ENCODE measurements around the gene MXRA7. TPM values are rescaled to one million over a fixed set of nuclear protein-coding genes. Genes with fewer than 3 reads are reported as not detected.
"Not testable (repeated sequence)": the region's sequence is repeated elsewhere in the genome, so short reads cannot be mapped to it uniquely, and the experiment has no call there.

Gene MXRA7
- total RNA-seq, 4 donors from 2014 or later = 362 to 576 (median 421) TPM

GRCh38 chr17:76701471-76701967 lies 9.2 kb downstream of the MXRA7 start:
- H3K36me3 ChIP-seq = no peaks in the 10 kb centered on the region
- H3K4me3 ChIP-seq (replicated peaks in 1 of 3) = no peak overlapping the region
- no peak for DNase-seq
- peak overlapping the region; percentile 61 to 78 (median 77) for H3K27ac ChIP-seq
- intact Hi-C loops (cut with DNase I) = no loop called here
- 42 to 52% methylated on average over 11 of the region's 11 CpGs for WGBS, 2 donors
- H3K9me3 ChIP-seq = no peaks in the 10 kb centered on the region
- TF ChIP-seq CTCF (IDR thresholded peaks at IDR 0.05) = no peak
- H3K4me1 ChIP-seq = peaks cover 53 to 73% of the 10 kb centered on the region in 2 donors
- no peaks in the 10 kb centered on the region for H3K27me3 ChIP-seq

- Histone ChIP-seq H3K27me3 (no peaks in the 10 kb centered on the region), H3K27ac (peak overlapping the region; percentile 61 to 78 (median 77)), H3K4me3 (replicated peaks in 1 of 3) (peak overlapping the region in 1 of 3 donors; percentile 5), H3K36me3 (no peaks in the 10 kb centered on the region), H3K9me3 (no peaks in the 10 kb centered on the region), H3K4me1 (peaks cover 53 to 79% of the 10 kb centered on the region in 2 donors)
- DNase-seq = peak; percentile 75
- intact Hi-C loops (cut with DNase I) = no loop called here
- TF ChIP-seq CTCF (IDR thresholded peaks at IDR 0.05) (no peak), POLR2A (IDR thresholded peaks at IDR 0.05) (peak in 1 of 2 donors; percentile 25)
- 36 to 48% methylated on average over 31 to 33 of the region's 33 CpGs for WGBS, 2 donors
Observed at GRCh38 chr17:76700617-76701470, 9.9 kb downstream of the MXRA7 start.

GRCh38 chr17:76700270-76700616 lies 10.5 kb downstream of the MXRA7 start:
- TF ChIP-seq CTCF (IDR thresholded peaks at IDR 0.05) = no peak
- no peak for TF ChIP-seq POLR2A (IDR thresholded peaks at IDR 0.05)
- H3K4me1 ChIP-seq = peaks cover 59 to 85% of the 10 kb centered on the region in 2 donors
- no peak for DNase-seq
- H3K4me3 ChIP-seq (replicated peaks in 1 of 3) = peak overlapping the region in 1 of 3 donors; percentile 5
- H3K36me3 ChIP-seq = no peaks in the 10 kb centered on the region
- H3K27ac ChIP-seq = peak overlapping the region; percentile 61 to 78 (median 77)
- H3K27me3 ChIP-seq = no peaks in the 10 kb centered on the region
- no peaks in the 10 kb centered on the region for H3K9me3 ChIP-seq
- intact Hi-C loops (cut with DNase I) = no loop called here
- WGBS, 2 donors = 59 to 61% methylated on average over 8 of the region's 8 CpGs

DNA sequence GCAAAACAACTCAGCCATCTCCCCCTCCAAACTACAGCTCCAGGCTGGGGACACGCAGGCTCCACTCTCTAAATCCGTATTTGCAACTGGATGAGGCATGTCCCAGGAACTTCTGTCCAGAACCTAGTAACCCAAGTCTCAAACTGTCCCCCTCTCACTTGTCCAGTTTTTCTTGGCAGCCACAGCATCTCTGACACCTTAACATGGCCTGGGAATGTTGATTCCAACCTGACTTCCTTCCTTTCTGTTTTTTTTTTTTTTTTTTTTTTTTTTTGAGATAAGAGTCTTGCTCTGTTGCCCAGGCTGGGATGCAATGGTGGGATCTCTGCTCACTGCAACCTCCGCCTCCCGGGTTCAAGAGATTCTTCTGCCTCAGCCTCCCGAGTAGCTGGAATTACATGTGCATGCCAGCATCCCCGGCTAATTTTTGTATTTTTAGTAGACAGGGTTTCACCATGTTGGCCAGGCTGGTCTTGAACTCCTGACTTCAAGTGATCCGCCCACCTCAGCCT lies 12.2 kb downstream of the MXRA7 start:
- WGBS, 2 donors = 82 to 92% methylated on average over 7 of the region's 7 CpGs
- H3K27me3 ChIP-seq; H3K4me3 ChIP-seq (replicated peaks in 1 of 3); H3K9me3 ChIP-seq; intact Hi-C loops (cut with DNase I); DNase-seq; H3K36me3 ChIP-seq: not testable (repeated sequence)
- H3K4me1 ChIP-seq = peaks cover 64 to 95% of the 10 kb centered on the region in 2 donors
- H3K27ac ChIP-seq = peak overlapping the region; percentile 49 to 87 (median 78)

DNA sequence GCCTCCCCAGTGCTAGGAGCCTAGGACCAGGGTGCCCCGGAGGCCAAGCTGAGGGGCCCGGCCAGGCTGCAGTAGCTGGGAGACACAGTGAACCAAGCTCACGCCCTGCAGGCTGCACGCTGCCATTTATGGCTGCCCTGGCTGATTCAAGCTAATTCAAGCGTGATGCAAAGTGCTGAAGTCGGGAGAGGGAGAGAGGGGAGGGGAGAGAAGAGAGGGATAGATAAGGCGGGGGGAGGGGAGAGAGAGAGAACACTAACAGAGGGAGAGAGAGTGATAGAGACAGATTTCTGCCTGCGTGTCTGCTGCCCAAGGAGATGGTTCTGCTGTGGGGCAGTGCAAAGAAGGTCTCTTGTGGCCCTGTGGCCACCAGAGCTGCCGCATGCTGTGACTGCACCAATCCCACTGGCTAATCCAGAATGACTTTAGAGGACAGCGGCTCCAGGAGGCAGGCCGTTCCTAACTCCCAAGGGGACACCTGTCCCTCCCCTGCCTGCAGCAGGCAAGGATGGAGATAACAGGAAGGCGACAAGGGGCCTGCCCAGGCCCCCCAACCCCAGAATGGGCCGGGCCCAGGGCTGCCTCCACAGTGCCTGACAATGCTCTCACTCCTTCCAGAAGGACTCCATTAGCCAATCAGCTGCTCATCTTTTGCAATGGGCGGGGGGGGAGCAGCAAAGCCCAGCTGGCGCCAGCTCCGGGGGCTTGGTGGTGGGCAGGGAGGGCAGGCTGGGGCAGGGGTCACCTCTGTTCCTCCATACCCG lies 12.9 kb downstream of the MXRA7 start:
- TF ChIP-seq CTCF (IDR thresholded peaks at IDR 0.05) (no peak), POLR2A (IDR thresholded peaks at IDR 0.05) (peak in 1 of 2 donors; percentile 44)
- Histone ChIP-seq H3K27ac (peak overlapping the region; percentile 49 to 87 (median 74)), H3K27me3 (no peaks in the 10 kb centered on the region), H3K36me3 (no peaks in the 10 kb centered on the region), H3K9me3 (no peaks in the 10 kb centered on the region), H3K4me3 (replicated peaks in 1 of 3) (no peak overlapping the region), H3K4me1 (peaks cover 59 to 94% of the 10 kb centered on the region in 2 donors)
- WGBS, 2 donors = 43 to 49% methylated on average over 15 to 17 of the region's 17 CpGs
- DNase-seq = peak; percentile 61 to 64
- intact Hi-C loops (cut with DNase I) = no loop called here
